Renal cortex interstitium (tissue), 15 donors: Measurements from ENCODE around the gene DCLRE1C. TPM values are rescaled to one million over a fixed set of nuclear protein-coding genes. Genes with fewer than 3 reads are reported as not detected.
"Not testable (repeated sequence)": the region's sequence is repeated elsewhere in the genome, so short reads cannot be mapped to it uniquely, and the experiment has no call there.

ENCODE experiments used
- DNase-seq, 11 donors: peaks; one replicate each; pipeline ENCODE4 v3.0.0-alpha.2; 2013; ENCODE audit warnings: low read depth in 9 of 11, low spot score in 4 of 11; ENCODE audit errors: extremely low read depth in 1 of 11
- long read RNA-seq, 16 experiments: transcript quantifications; one replicate each; lab custom pipeline, GENCODE V29; 2026
- polyA plus RNA-seq, 3 donors: library from polyadenylated mRNA; unstranded; fragments of 120-200 nt; gene quantifications; one replicate each; pipeline ENCODE4 v1.2.1, GENCODE V29; 2013; ENCODE audit not compliant: insufficient read length in 3 of 3

The DCLRE1C gene
- 10 to 100 TPM; 15.2 to 19.7 (median 17.0) TPM for polyA plus RNA-seq
- long read RNA-seq, donor 1 = 0 reads
- long read RNA-seq, donor 2, partial matches to known transcripts = 0 of 1 reads
- long read RNA-seq, donor 2, other reads (novel, unspliced or antisense) = 0 of 1 reads
- long read RNA-seq, donor 3, partial matches to known transcripts = 0 of 1 reads
- long read RNA-seq, donor 3, other reads (novel, unspliced or antisense) = 0 of 1 reads
- long read RNA-seq, donor 4 = 0 reads
- long read RNA-seq, donor 5 = 0 reads
- long read RNA-seq, donor 6, partial matches to known transcripts = 10 of 11 reads
- long read RNA-seq, donor 6, other reads (novel, unspliced or antisense) = 0 of 11 reads
- long read RNA-seq, donor 7, partial matches to known transcripts = 0 of 2 reads
- long read RNA-seq, donor 7, other reads (novel, unspliced or antisense) = 0 of 2 reads
- long read RNA-seq, donor 8, partial matches to known transcripts = 7 of 8 reads
- long read RNA-seq, donor 8, other reads (novel, unspliced or antisense) = 0 of 8 reads
- long read RNA-seq, donor 9 = 0 reads
- long read RNA-seq, donor 10 = 0 reads
- long read RNA-seq, donor 11, partial matches to known transcripts = 0 of 6 reads
- long read RNA-seq, donor 11, other reads (novel, unspliced or antisense) = 5 of 6 reads
- long read RNA-seq, donor 12 = 0 reads
- long read RNA-seq, donor 13 = 0 reads
- long read RNA-seq, donor 14, partial matches to known transcripts = 14 of 15 reads
- long read RNA-seq, donor 14, other reads (novel, unspliced or antisense) = 0 of 15 reads
- long read RNA-seq, donor 15, partial matches to known transcripts = 0 of 2 reads
- long read RNA-seq, donor 15, other reads (novel, unspliced or antisense) = 0 of 2 reads
- long read RNA-seq, donor 16, partial matches to known transcripts = 34 of 50 reads
- long read RNA-seq, donor 16, other reads (novel, unspliced or antisense) = 16 of 50 reads

- peak; percentile 75 to 90 (median 84) for DNase-seq
Observed at GRCh38 chr10:14954001-14954770, at the start of gene DCLRE1C. Gene DCLRE1C, minus strand, starts transcription at chr10:14954096. Its CDS starts 86 bp downstream, at chr10:14954010.

- no peak for DNase-seq
Observed at GRCh38 chr10:14995964-14996565, 42.2 kb upstream of the DCLRE1C start.

- DNase-seq = not testable (repeated sequence)
Observed at GRCh38 chr10:14993500-14994455, 39.9 kb upstream of the DCLRE1C start.

GRCh38 chr10:14992336-14992735 lies 38.4 kb upstream of the DCLRE1C start:
- not testable (repeated sequence) for DNase-seq

GRCh38 chr10:14991035-14991749 lies 37.3 kb upstream of the DCLRE1C start:
- peak in 1 of 11 donors; percentile 4 for DNase-seq

- DNase-seq = not testable (repeated sequence)
Observed at GRCh38 chr10:14989552-14989951, 35.7 kb upstream of the DCLRE1C start.

GRCh38 chr10:14982744-14983143 lies 28.8 kb upstream of the DCLRE1C start:
- DNase-seq = no peak

GRCh38 chr10:14975672-14976273 lies 21.9 kb upstream of the DCLRE1C start:
- DNase-seq = no peak

GRCh38 chr10:14974153-14974998 lies 20.5 kb upstream of the DCLRE1C start:
- DNase-seq = not testable (repeated sequence)

GRCh38 chr10:14971867-14972448 lies 18.1 kb upstream of the DCLRE1C start:
- peak in 1 of 11 donors; percentile 15 for DNase-seq

GRCh38 chr10:14967897-14968296 lies 14.0 kb upstream of the DCLRE1C start:
- no peak for DNase-seq

DNA sequence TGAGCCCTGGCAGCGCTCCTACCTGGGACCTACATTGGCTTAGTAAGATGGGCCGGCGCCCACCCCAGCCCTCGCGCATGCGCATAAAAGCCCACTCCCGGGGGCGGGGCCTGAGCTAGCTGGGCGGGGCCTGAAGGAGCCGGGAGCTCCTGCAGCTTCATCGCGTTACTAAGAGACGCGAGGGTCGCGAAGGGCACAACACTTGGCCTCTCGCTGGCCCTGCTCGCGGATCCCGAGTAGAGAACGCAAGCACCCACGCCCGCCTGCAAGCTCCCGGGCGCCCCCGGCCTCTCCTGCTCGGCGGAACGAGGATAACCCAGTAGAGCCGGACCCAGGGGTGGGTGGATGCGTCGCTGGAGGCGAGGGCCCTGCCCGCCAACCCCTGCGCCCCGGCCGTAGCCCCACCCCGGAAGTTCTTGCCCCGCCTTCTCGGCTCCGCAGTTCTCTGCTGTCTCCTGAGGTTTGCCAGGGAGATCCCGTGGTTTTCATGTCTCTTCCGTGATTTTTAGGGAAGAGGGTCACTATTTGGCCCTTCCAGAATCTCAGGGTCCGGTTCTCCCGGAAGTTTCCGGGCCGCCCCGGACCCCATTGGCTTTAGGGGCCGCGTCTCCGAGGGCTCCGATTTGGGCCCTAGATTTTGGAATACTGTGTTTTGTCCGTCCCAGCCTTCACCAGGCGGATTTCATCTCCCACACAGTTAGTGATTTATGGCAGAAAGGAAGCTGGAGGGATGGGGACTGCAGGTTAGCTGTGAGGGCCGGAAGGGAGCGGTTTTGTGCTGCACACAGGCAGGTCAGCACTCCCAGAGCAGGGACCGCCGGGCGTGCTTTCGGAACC lies 5.5 kb upstream of the DCLRE1C start, which contains the start of gene MEIG1:
Gene MEIG1, plus strand, starts transcription at position 168 of the 837 bp plus-strand sequence. CDS start 7,081 bp downstream, outside the sequence.
- DNase-seq = peak; percentile 80 to 92 (median 89)

- DNase-seq = no peak
Observed at GRCh38 chr10:14958872-14959220, 5.0 kb upstream of the DCLRE1C start.

DNA sequence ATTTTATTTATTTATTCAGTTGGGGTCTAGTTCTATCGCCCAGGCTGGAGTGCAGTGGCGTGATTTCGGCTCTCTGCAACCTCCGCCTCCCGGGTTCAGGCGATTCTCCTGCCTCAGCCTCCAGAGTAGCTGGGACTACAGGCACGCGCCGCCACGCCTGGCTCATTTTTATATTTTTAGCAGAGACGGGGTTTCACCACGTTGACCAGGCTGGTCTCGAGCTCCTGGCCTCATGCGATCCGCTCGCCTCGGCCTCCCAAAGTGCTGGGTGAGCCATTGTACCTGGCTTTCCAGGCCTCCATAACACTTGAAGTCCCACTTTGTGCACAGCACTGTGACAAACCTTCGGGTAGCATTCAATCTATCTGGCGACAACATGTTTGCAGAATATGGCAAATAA lies 1.0 kb upstream of the DCLRE1C start:
- DNase-seq = no peak
